HL-60 (cell line): ENCODE measurements around the gene ASCC1.

Experiments
- CTCF ChIP-seq: IDR thresholded peaks from one replicate; pipeline ENCODE4 v1.5.1; 2011; ENCODE audit warnings: low read length, control low read depth, inconsistent platforms; ENCODE audit not compliant: insufficient read depth
- GABPA ChIP-seq: IDR thresholded peaks from 2 replicates; pipeline ENCODE4 v1.6.1; 2012; ENCODE audit warnings: low read depth
- POLR2AphosphoS5 ChIP-seq: IDR thresholded peaks from 2 replicates; pipeline ENCODE4 v1.6.1; 2012; ENCODE audit warnings: low read depth
- REST ChIP-seq: IDR thresholded peaks from 2 replicates; pipeline ENCODE4 v1.6.1; 2012; ENCODE audit warnings: low read depth; ENCODE audit not compliant: insufficient replicate concordance

GRCh38 chr10:72152286-72152685 lies 63.8 kb downstream of the ASCC1 start:
- no peak for TF ChIP-seq CTCF
- TF ChIP-seq REST: no peak
- no peak for TF ChIP-seq POLR2AphosphoS5
- no peak for TF ChIP-seq GABPA
